HepG2 (cell line): ENCODE measurements around the gene OPN1LW. TPM values are rescaled to one million over a fixed set of nuclear protein-coding genes. Genes with fewer than 3 reads are reported as not detected.

Experiments used
- CHD4 ChIP-seq: fragments of 200-600 bp; sonication (generic); IDR thresholded peaks from 2 replicates; pipeline ENCODE4 v1.7.0; 2017; ENCODE audit warnings: mild to moderate bottlenecking, low read length, borderline replicate concordance
- DZIP1 ChIP-seq: sonication (generic); formaldehyde crosslinking; IDR thresholded peaks from 2 replicates; pipeline ENCODE4 v1.5.0; 2020; ENCODE audit warnings: mild to moderate bottlenecking, missing genetic modification reagents
- ZBTB14 ChIP-seq: sonication (generic); formaldehyde crosslinking; IDR thresholded peaks from 2 replicates; pipeline ENCODE4 v1.4.0; 2020; ENCODE audit warnings: missing genetic modification reagents
- ZBTB39 ChIP-seq: sonication (generic); formaldehyde crosslinking; IDR thresholded peaks from 2 replicates; pipeline ENCODE4 v1.5.0; 2020; ENCODE audit warnings: missing genetic modification reagents
- ZFY ChIP-seq: sonication (generic); formaldehyde crosslinking; IDR thresholded peaks from 2 replicates; pipeline ENCODE4 v1.4.0; 2020; ENCODE audit warnings: missing genetic modification reagents
- ZNF777 ChIP-seq: sonication (generic); formaldehyde crosslinking; IDR thresholded peaks from 2 replicates; pipeline ENCODE4 v1.4.0; 2020; ENCODE audit warnings: missing genetic modification reagents
- polyA plus RNA-seq, 8 experiments: library from polyadenylated mRNA; depleted of rRNA in 3 of 8; stranded (reverse) in 7 of 8; unstranded in 1 of 8; fragments of >200 nt; fragmentation: Illumina TruSeq in 4 of 8; extraction: Trizol in 4 of 8; gene quantifications; 2 replicates each; pipeline versions ENCODE4 v1.2.1 to v1.2.3, GENCODE V29; 2011 to 2016; ENCODE audit warnings: low read depth in 4 of 8, missing spikeins in 1 of 8, mixed read lengths in 1 of 8; ENCODE audit not compliant: insufficient read depth in 1 of 8
- total RNA-seq, 5 experiments: library from RNA; depleted of rRNA; stranded (reverse); fragments of >200 nt; fragmentation: Illumina TruSeq; extraction: Trizol; gene quantifications; 2 replicates each; pipeline ENCODE4 v1.2.3, GENCODE V29; 2016; ENCODE audit warnings: low read depth in 1 of 5

The OPN1LW gene
- total and polyA plus RNA-seq, 2 of the 13 experiments (the other 11 are each of a cell fraction or from before 2014, with no cell fraction given) = not detected

- peak; percentile 55; the same call in 1 of the 2 replicates for TF ChIP-seq ZNF777 (CRISPR knock-in tag)
- peak; percentile 70; the same call in 1 of the 2 replicates for TF ChIP-seq ZBTB14
- TF ChIP-seq DZIP1 (CRISPR knock-in tag) = no peak
- no peak for TF ChIP-seq ZBTB39
- no peak for TF ChIP-seq CHD4
- TF ChIP-seq ZFY = peak; percentile 30; the same call in 1 of the 2 replicates
- TF ChIP-seq, all 625 proteins: peak for 14
Measured at GRCh38 chrX:154097003-154097588, 46.9 kb upstream of the OPN1LW start (continued).
